22Rv1 (cell line): ENCODE measurements around the gene ZBTB7C.

Experiments
- CTCF ChIP-seq: fragments of 450-650 bp; IDR thresholded peaks from 2 replicates; pipeline ENCODE4 v1.5.1; 2017; ENCODE audit warnings: mild to moderate bottlenecking
- ZFX ChIP-seq: fragments of 450-650 bp; IDR thresholded peaks from 2 replicates; pipeline ENCODE4 v1.6.1; 2017; ENCODE audit warnings: antibody characterized with exemption, borderline replicate concordance

- TF ChIP-seq CTCF (no peak), ZFX (no peak)
Measured at GRCh38 chr18:48125724-48126123, 283.5 kb downstream of the ZBTB7C start.
